Mesodermal cell (in vitro differentiated cells): ENCODE measurements around the gene ADAMTS2.

Experiments used
- H3K27ac ChIP-seq: 2 replicates; pipeline ENCODE4 v1.7.0; 2013; ENCODE audit warnings: mild to moderate bottlenecking, low read depth, low read length, moderate library complexity; ENCODE audit not compliant: severe bottlenecking
- H3K36me3 ChIP-seq: 2 replicates; pipeline ENCODE4 v1.7.1; 2013; ENCODE audit warnings: mild to moderate bottlenecking, low read length, moderate library complexity; ENCODE audit not compliant: control insufficient read depth, insufficient read depth
- H3K4me1 ChIP-seq: one replicate; pipeline ENCODE4 v1.7.1; 2013; ENCODE audit warnings: mild to moderate bottlenecking, low read length; ENCODE audit not compliant: insufficient read depth, control insufficient read depth, poor library complexity, severe bottlenecking
- H3K4me3 ChIP-seq: 2 replicates; pipeline ENCODE4 v1.7.0; 2013; ENCODE audit warnings: low read length, control low read depth, mild to moderate bottlenecking; ENCODE audit not compliant: insufficient read depth, poor library complexity, severe bottlenecking; ENCODE audit errors: extremely low read depth
- H3K9me3 ChIP-seq: 2 replicates; pipeline ENCODE4 v1.7.1; 2013; ENCODE audit warnings: mild to moderate bottlenecking, low read length, moderate library complexity; ENCODE audit not compliant: control insufficient read depth
- WGBS, 2 experiments: methylation state at CpG; one replicate each; pipeline ENCODE4 v1.1.5; 2013; ENCODE audit warnings: missing lambda C conversion rate in 2 of 2; ENCODE audit not compliant: insufficient coverage in 2 of 2; 5-methylcytosine and 5-hydroxymethylcytosine counted together

ADAMTS2 gene

DNA sequence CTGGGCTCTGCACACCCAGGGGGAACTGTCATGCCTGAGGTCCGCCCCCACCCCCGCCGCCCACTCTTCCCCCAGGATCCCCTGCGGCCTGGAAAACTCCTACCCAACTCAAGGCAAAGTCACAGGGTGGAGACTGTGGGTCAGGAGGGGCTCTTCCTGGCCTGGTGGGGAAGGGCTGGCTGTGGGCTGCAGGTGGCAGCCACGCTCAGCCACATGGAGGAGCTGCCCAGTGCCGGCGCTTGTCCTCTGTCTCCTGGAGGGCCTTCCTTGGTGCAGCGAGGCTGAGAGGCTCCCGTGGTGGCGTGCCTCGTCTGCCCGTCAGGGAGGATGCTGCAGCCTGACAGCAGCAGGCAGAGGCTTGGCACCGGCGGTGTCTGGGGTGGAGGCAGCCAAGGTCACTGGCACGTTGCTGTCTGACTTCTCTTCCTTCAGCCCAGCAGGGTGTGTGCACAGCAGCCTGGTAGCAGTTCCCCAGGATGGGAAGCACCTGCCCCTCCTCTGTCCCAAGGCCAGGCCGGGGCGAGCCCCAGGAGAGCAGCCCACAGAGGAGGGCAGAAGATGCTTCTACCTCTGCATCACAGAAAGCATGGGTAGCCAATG is 78.1 kb downstream of the ADAMTS2 start:
- Histone ChIP-seq H3K4me3 (no peak overlapping the region), H3K4me1 (peaks cover 28% of the 10 kb centered on the region), H3K9me3 (no peaks in the 10 kb centered on the region), H3K36me3 (no peaks in the 10 kb centered on the region), H3K27ac (no peak overlapping the region)
- WGBS, 2 experiments = 86% methylated on average over 8 to 16 of the region's 17 CpGs

DNA sequence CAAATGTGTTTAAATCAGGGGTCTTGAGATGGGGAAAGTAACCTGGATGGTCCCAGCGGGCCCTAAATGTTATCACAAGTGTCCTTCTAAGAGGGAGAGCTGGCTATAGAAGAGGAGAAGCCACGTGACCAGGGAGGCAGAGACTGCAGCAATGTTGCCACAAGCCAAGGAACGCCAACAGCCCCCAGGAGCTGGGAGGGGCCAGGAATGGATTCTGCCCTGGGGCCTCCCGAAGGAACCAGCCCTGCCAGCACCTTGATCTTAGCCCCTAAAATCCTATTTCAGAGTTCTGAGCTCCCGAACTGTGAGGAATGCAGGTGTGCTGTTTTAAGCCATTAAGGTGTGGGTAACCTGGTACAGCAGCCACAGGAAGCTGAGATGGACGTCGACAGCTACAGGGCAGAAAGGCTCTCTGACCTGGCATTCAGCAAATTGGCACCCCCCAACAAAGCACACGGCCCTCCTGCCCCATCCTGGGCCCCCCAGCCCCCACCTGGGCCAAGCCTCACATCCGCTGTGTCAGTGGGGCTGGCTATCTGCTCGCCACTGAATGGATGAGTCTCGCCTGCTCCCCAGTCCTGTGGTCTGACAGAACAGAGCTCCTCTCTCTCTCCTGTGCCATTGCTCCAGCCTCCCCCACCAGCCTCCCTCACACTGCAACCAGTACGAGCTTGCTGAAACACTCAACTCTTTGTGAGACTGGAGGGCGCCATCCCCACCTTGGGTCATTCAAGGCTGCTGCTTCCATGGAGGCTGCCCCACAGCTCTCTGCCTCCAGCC is 78.8 kb downstream of the ADAMTS2 start:
- WGBS, 2 experiments = 86 to 88% methylated on average over 9 to 11 of the region's 13 CpGs
- Histone ChIP-seq H3K4me3 (no peak overlapping the region), H3K9me3 (no peaks in the 10 kb centered on the region), H3K36me3 (no peaks in the 10 kb centered on the region), H3K27ac (peak overlapping the region; percentile 73), H3K4me1 (peaks cover 28% of the 10 kb centered on the region)

DNA sequence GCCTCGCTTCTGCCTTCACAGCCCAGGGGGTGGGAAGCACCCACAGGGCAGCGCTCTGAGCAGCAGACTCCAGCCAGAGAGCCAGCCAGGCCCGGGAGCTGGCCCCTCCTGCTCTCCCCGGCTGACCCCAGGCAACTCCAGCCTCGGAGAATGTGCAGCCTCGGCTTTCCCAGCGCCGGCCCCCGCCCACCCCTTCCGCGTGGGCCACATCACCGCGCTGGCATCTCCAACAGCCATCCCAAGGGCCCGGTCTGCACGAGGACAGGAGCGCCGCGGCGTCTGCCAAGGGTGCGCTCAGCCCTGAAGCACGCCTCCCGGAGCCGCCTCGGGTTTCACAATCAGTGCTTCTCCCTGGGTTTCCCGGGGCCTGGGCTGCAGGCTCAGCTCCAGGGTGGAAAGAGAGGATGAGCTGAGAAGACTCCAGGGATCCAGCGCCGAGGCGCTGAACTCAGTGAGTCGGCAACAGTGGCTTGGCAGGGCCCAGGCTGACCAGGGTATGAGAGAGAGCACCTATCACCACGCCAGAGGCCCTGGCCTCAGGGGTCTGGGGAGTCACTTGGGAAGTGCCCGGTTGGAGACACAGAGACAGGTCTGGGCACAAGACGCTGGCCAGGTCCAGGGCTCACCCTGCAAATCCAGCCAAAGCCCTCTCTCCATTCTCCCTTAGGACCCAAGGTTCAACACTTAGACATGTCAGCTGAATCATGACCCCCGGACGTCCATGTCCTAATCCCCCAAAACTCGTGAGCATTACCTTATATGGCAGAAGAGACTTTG is 79.6 kb downstream of the ADAMTS2 start:
- no peaks in the 10 kb centered on the region for H3K9me3 ChIP-seq
- H3K4me3 ChIP-seq = no peak overlapping the region
- H3K36me3 ChIP-seq = no peaks in the 10 kb centered on the region
- 54 to 58% methylated on average over 28 to 32 of the region's 35 CpGs for WGBS, 2 experiments
- peak overlapping the region; percentile 73 for H3K27ac ChIP-seq
- H3K4me1 ChIP-seq = peaks cover 24% of the 10 kb centered on the region

DNA sequence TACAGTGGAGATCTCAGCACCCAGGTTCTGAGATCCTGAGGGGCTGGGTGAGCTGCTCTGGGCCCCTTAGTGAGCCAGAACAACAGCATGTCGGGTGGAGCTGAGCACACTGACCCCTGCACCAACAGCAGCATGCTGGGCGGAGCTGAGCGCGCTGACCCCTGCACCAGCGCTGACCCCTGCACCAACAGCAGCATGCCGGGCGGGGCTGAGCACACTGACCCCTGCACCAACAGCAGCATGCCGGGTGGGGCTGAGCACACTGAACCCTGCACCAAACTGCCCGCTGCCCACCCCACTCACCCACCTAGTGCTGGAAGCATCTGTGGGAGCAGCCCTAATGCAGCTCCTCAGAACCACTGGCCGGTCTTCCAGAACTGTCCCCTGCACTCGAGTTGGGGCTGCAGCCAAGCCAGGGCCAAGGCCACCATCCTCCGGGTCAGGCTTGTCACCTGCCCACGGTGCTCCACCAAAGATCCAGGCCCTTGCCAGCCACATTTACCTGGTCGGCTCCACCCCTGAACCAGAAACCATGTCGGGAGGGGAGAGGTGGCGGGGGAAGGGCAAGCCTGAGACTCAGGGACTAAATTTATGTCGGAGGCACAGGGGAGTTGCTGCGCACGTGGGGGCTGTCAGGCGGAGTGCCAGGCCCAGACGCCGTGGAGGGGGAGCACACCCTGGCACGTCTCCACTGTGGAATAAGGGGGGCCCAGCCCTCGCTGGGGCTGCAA is 80.3 kb downstream of the ADAMTS2 start:
- 77 to 87% methylated on average over 20 to 22 of the region's 24 CpGs for WGBS, 2 experiments
- no peaks in the 10 kb centered on the region for H3K36me3 ChIP-seq
- peak overlapping the region; percentile 73 for H3K27ac ChIP-seq
- H3K4me1 ChIP-seq = peaks cover 24% of the 10 kb centered on the region
- no peaks in the 10 kb centered on the region for H3K9me3 ChIP-seq
- H3K4me3 ChIP-seq = no peak overlapping the region

DNA sequence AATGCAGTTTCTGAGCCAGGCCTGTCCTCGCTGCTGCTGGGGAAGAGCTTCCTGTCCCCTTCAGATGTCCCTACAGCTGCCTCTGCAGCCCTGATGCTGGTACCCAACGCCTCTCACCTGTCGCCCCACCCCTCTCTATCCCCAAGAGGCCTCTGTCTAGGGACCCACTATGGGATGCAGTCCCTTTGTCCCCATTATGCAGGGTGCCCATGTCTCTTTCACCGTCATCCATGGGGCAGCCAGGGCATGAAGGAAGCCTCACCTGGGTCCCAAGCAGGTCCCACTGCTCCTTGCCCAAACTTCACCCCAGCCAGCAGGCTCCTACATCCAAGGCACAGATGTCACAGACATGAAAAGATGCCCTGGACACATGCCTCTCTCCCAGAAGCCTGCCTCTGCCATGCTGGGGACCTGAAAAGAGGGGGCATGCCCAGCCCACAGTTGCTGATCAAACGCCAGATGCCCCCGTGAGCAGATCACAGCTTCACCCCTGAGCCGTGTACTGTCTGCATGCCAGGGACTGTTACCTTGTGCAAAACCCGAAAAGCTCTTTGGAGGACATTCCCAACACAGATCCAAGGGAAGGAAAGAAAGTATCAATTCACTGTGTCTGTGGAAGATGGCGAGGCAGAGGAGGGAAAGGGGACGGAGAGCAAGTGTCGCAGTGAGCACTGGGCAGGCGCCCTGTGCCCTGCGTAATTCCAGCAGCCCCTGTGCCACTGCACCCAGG is 81.0 kb downstream of the ADAMTS2 start:
- Histone ChIP-seq H3K4me3 (no peak overlapping the region), H3K4me1 (peaks cover 24% of the 10 kb centered on the region), H3K9me3 (no peaks in the 10 kb centered on the region), H3K36me3 (no peaks in the 10 kb centered on the region), H3K27ac (no peak overlapping the region)
- 92 to 95% methylated on average over 11 to 13 of the region's 13 CpGs for WGBS, 2 experiments

DNA sequence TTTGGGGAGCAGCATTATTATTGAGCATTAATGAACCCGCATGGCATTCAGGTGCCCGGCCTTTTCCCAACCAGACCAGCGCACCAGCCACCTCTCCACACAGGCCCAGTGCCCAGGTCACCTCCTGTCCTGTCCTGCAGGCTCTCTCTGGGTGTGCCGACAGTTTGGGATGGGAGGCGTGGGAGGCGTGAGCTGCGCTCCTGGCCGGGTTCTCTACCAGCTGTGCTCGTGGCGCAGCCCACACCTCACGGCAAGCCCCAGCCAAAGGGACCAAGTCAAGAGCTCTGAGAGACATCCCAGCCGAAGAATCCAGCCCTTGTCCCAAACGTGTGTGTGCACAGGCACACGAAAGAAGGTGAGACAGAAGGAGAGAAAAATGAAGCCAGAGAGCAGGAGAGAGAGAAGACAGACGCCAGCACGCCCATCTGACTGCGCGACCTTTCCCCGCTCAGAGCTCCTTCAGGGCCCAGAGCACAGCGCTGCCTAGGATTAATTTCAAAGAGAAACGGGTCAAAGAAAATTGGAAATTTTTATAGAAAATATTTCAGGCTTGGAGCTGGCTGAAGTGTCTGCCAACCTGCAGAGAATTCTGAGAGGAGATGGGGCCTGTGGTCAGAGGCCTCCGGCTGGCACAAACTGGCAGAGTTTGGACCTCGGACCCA is 81.7 kb downstream of the ADAMTS2 start:
- no peak overlapping the region for H3K27ac ChIP-seq
- WGBS, 2 experiments = 92 to 95% methylated on average over 22 to 23 of the region's 23 CpGs
- H3K36me3 ChIP-seq = no peaks in the 10 kb centered on the region
- H3K9me3 ChIP-seq = no peaks in the 10 kb centered on the region
- no peak overlapping the region for H3K4me3 ChIP-seq
- peaks cover 24% of the 10 kb centered on the region for H3K4me1 ChIP-seq

DNA sequence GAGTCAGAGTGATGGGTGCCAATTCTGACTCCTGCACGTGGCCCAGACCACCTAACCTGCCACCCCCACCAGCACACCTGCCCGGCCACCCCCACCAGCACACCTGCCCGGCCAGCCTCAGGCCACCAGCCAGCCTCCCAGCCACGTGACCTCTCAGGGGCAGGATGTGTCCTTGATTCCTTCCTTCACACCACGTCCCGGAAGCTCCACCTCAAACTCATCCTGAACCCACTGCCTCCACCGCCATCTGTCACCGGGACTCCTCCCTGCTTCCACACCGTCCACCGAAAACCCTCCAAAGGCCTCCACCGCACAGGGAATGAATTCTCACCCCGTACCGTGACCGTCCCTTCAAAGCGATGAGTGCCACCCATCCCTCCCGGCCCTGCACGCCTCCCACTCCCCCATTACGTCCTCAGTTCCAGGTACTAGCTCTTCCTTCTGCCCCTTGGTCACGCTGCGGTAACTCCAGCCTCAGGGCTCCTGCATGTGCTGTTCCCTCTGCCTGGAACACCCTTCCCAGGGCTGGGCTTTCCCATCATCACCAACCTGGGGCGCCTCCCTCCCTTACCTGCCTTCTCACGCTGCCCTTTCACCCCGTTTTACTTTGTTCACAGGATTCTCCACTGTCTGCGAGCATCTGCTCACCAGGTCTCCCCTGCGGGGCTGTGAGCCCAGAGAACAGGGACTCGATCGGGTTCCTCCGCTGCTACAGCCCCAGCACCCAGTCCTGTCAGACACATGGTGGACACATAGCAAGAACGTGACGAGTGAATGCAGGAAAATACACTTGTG is 82.9 kb downstream of the ADAMTS2 start:
- Histone ChIP-seq H3K36me3 (no peaks in the 10 kb centered on the region), H3K4me3 (no peak overlapping the region), H3K4me1 (peaks cover 22% of the 10 kb centered on the region), H3K27ac (no peak overlapping the region), H3K9me3 (no peaks in the 10 kb centered on the region)
- 91 to 95% methylated on average over 24 to 29 of the region's 30 CpGs for WGBS, 2 experiments

DNA sequence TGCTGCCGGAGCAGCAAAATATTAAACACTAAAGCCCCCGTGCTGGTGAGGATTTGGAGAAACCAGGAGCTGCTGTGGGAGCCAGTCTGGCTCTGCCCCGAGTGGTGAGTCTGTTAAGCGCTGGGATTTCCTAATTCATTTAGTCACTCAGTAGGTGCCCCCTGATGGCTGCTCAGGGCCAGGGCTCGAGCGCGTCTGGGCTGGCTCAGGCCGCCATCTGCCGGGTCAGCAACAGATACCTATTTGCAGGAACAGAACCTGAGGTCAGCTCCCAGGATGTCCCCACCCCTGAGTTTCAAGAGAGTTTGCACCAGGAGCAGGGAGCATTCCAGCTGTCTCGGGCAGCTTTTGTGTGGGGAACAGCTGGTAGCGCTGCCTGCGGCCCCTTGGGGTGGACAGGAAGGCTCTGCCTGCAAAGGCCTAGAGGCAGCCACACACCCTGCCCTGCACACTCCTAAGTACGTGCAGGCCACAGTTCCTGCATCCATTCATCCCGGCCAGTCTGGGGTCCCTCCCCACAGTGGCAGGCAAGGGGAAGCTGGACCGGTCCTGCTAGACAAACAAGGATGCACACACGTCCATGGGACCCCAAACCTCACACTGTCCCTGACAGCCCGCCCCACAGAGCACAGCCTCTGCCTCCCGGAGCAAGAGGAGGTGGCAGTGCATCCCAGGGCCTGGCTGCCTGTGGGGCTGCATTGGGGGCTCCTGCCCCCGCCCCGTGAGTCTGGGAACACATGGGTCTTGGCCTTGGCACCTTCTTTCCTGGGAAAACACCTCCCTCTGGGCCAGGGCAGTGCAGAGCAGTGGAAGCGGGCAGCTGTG is 83.7 kb downstream of the ADAMTS2 start:
- Histone ChIP-seq H3K4me3 (no peak overlapping the region), H3K36me3 (no peaks in the 10 kb centered on the region), H3K9me3 (no peaks in the 10 kb centered on the region), H3K27ac (no peak overlapping the region), H3K4me1 (peaks cover 18% of the 10 kb centered on the region)
- 57 to 67% methylated on average over 18 to 20 of the region's 21 CpGs for WGBS, 2 experiments
